Gastroesophageal sphincter (tissue), 3 donors: Measurements from ENCODE around the gene C12orf57.

ENCODE experiments used
- EP300 ChIP-seq: sonication (generic); formaldehyde crosslinking; IDR thresholded peaks from one replicate; pipeline ENCODE4 v1.6.1; 2017; ENCODE audit warnings: antibody characterized with exemption, mild to moderate bottlenecking
- POLR2A ChIP-seq, 2 donors: fragments of 450-650 bp; IDR thresholded peaks; one replicate each; pipeline ENCODE4 v1.6.1; 2017; ENCODE audit warnings: antibody characterized with exemption in 2 of 2, mild to moderate bottlenecking in 2 of 2, moderate library complexity in 1 of 2
- POLR2AphosphoS5 ChIP-seq: sonication (generic); formaldehyde crosslinking; IDR thresholded peaks from one replicate; pipeline ENCODE4 v1.6.1; 2017; ENCODE audit warnings: antibody characterized with exemption
- TF ChIP-seq, protein P1 (sequence below), 4 experiments: fragments of 200-600 bp in 2 of 4; fragments of 450-650 bp in 2 of 4; sonication (generic) in 1 of 4; IDR thresholded peaks; one replicate each; pipeline ENCODE4 v1.5.1; 2017 to 2019; ENCODE audit warnings: antibody characterized with exemption in 4 of 4, mild to moderate bottlenecking in 2 of 4, moderate library complexity in 2 of 4

DNA sequence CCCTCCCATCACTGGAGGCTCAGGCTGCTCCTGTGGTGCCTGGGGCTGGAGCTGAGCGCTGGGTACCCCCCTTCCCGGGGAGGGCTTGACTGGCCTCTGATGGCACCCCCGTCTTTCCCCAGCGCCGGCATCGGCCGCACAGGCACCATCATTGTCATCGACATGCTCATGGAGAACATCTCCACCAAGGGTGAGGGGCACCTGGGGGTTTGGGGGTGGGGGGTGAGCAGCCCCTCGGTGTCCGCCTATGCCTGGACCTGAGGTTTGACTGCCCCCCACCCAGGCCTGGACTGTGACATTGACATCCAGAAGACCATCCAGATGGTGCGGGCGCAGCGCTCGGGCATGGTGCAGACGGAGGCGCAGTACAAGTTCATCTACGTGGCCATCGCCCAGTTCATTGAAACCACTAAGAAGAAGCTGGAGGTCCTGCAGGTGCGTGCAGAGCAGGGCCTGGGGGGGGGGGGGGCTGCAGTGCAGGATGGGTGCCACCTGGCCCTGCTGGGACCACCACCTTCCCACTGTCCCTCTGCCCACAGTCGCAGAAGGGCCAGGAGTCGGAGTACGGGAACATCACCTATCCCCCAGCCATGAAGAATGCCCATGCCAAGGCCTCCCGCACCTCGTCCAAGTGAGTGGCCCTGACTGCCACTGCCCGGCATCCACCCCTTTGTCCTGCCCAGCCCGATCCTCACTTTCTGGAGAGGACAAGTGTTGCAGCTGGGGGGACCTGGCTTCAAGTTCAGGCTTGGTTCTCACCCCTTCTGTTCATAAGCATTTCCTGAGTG lies 16.2 kb downstream of the C12orf57 start:
- TF ChIP-seq, protein P1, sequence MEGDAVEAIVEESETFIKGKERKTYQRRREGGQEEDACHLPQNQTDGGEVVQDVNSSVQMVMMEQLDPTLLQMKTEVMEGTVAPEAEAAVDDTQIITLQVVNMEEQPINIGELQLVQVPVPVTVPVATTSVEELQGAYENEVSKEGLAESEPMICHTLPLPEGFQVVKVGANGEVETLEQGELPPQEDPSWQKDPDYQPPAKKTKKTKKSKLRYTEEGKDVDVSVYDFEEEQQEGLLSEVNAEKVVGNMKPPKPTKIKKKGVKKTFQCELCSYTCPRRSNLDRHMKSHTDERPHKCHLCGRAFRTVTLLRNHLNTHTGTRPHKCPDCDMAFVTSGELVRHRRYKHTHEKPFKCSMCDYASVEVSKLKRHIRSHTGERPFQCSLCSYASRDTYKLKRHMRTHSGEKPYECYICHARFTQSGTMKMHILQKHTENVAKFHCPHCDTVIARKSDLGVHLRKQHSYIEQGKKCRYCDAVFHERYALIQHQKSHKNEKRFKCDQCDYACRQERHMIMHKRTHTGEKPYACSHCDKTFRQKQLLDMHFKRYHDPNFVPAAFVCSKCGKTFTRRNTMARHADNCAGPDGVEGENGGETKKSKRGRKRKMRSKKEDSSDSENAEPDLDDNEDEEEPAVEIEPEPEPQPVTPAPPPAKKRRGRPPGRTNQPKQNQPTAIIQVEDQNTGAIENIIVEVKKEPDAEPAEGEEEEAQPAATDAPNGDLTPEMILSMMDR (IDR thresholded peaks at IDR 0.05): no peak
- TF ChIP-seq POLR2A (IDR thresholded peaks at IDR 0.05) (no peak), EP300 (no peak), POLR2AphosphoS5 (no peak)
